NCI-H2196 treated with DMSO at 0.1 percent for 48 hours (cell line): Measurements from ENCODE around the gene IER3.

ENCODE experiments used
- DNase-seq: peaks from one replicate; lab custom pipeline; 2025; ENCODE audit not compliant: unreplicated experiment; lab: John Stamatoyannopoulos, UW

The IER3 gene

GRCh38 chr6:30744054-30744805 is at the start of gene IER3:
Gene IER3 (minus strand): TSS chr6:30744547. CDS start chr6:30744518, 29 bp downstream.
- peak; percentile 69 for DNase-seq

- DNase-seq = no peak
These were observed 49.3 kb upstream of the IER3 start for GRCh38 chr6:30793521-30794194.

- no peak for DNase-seq
These were observed 48.4 kb upstream of the IER3 start for GRCh38 chr6:30792786-30793185.

GRCh38 chr6:30790724-30791383 is 46.5 kb upstream of the IER3 start:
- DNase-seq = no peak

- no peak for DNase-seq
These were observed 45.3 kb upstream of the IER3 start for GRCh38 chr6:30789606-30790005.

- DNase-seq = no peak
These were observed 43.6 kb upstream of the IER3 start for GRCh38 chr6:30787954-30788353.

- DNase-seq = no peak
These were observed 38.2 kb upstream of the IER3 start for GRCh38 chr6:30782425-30783014.

- peak; percentile 91 for DNase-seq
These were observed 37.5 kb upstream of the IER3 start for GRCh38 chr6:30781743-30782424.

- DNase-seq = no peak
These were observed 37.0 kb upstream of the IER3 start for GRCh38 chr6:30781395-30781742.

- DNase-seq = no peak
These were observed 36.2 kb upstream of the IER3 start for GRCh38 chr6:30780642-30780920.

- no peak for DNase-seq
These were observed 35.7 kb upstream of the IER3 start for GRCh38 chr6:30779850-30780641.

GRCh38 chr6:30778001-30778635 is 33.8 kb upstream of the IER3 start:
- no peak for DNase-seq

GRCh38 chr6:30777155-30777485 is 32.8 kb upstream of the IER3 start:
- no peak for DNase-seq

- no peak for DNase-seq
These were observed 32.2 kb upstream of the IER3 start for GRCh38 chr6:30776390-30777154.

- DNase-seq = no peak
These were observed 30.8 kb upstream of the IER3 start for GRCh38 chr6:30775104-30775503.

GRCh38 chr6:30774701-30775100 is 30.4 kb upstream of the IER3 start:
- no peak for DNase-seq

GRCh38 chr6:30770592-30770991 is 26.2 kb upstream of the IER3 start:
- no peak for DNase-seq

- DNase-seq = no peak
These were observed 25.6 kb upstream of the IER3 start for GRCh38 chr6:30769853-30770524.
